Ectodermal cell (in vitro differentiated cells): Measurements from ENCODE around the gene MSMB.
"Not testable (repeated sequence)": the region's sequence is repeated elsewhere in the genome, so short reads cannot be mapped to it uniquely, and the experiment has no call there.

Source experiments
- H3K27ac ChIP-seq: 2 replicates; pipeline ENCODE4 v1.7.0; 2013; ENCODE audit warnings: mild to moderate bottlenecking, low read depth, low read length; ENCODE audit not compliant: insufficient read depth, poor library complexity, severe bottlenecking
- H3K27me3 ChIP-seq: 2 replicates; pipeline ENCODE4 v1.7.0; 2013; ENCODE audit warnings: mild to moderate bottlenecking, low read length; ENCODE audit not compliant: insufficient read depth, control insufficient read depth, poor library complexity, severe bottlenecking
- H3K36me3 ChIP-seq: one replicate; pipeline ENCODE4 v1.7.0; 2013; ENCODE audit warnings: low read length; ENCODE audit not compliant: control insufficient read depth, insufficient read depth
- H3K4me1 ChIP-seq: one replicate; pipeline ENCODE4 v1.7.0; 2013; ENCODE audit warnings: low read length; ENCODE audit not compliant: control insufficient read depth, insufficient read depth
- H3K4me3 ChIP-seq: 2 replicates; pipeline ENCODE4 v1.7.0; 2013; ENCODE audit warnings: low read depth, low read length, control low read depth; ENCODE audit not compliant: insufficient read depth
- H3K9me3 ChIP-seq: 2 replicates; pipeline ENCODE4 v1.7.0; 2013; ENCODE audit warnings: mild to moderate bottlenecking, low read length, moderate library complexity; ENCODE audit not compliant: control insufficient read depth
- WGBS, 2 experiments: methylation state at CpG; one replicate each; pipeline ENCODE4 v1.1.7; 2013; ENCODE audit warnings: missing lambda C conversion rate in 2 of 2; 5-methylcytosine and 5-hydroxymethylcytosine counted together

The MSMB gene

DNA sequence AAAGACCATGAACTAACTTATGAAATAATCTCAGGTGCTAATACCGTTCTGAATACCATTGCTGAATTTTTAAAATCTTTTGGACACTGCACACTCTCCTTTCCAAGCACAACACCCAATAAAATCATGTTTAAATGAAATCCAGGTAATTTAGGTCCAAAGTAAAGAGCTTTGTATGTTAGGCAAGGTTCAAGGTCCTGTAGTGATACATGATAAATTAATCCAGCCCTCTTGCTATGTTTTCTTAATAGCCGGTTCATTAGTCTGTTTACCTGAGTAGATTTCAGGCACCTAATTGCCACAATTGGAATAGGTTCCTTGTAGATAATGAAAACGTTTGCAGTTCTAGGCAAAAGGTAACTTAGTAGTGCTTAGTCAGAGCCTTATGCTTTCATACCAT lies 60.5 kb downstream of the MSMB start:
- H3K36me3 ChIP-seq, H3K27ac ChIP-seq, H3K9me3 ChIP-seq, H3K27me3 ChIP-seq, H3K4me3 ChIP-seq, H3K4me1 ChIP-seq: not testable (repeated sequence)
- WGBS, 2 experiments, result 89 to 98% methylated on average over 2 of the region's 3 CpGs

DNA sequence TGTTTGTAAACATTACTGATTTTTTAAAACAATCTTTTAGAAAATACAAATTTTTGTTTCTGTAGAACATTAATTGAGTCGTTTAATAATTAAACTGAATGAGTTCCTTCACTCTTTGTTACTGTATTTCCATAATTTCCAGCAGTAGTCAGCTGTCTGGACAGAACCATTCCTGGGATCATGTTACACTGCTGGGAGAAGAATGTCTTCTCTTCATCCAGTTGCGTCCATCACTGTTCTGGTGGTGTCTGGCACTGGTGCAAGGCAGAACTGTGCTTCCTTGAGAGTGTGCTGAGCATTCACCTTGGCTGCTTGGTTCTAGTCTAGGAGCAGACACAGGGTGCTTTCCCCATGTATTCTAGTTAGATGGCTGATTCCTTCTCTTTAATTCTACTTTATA lies 61.6 kb downstream of the MSMB start:
- 98 to 100% methylated on average over 1 to 2 of the region's 2 CpGs for WGBS, 2 experiments

DNA sequence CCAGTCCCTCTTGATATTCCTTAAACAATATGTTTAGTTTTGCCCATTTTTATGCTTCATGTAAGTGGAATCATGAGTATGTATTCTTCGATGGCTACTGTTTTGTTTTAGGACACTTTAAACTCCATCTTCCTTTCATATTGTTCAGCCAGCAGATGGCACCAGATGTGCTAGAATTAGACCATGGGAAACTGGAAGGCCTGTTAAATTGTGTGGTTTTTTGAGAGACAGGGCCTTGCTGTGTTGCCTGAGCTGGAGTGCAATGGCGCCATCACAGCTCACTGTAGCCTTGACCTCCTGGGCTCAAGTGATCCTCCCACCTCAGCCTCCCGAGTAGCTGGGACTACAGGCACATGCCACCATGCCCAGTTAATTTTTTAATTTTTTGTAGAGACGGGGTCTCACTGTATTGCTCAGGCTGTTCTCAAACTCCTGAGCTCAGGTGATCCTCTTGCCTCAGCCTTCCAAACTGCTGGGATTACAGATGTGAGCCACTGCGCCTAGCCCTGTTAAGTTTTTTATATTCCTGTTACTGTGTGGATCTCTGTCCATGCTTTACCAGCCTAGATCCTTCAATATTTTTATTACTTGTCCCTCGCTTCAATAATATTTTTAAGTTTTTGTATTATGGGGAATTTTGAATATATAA lies 62.4 kb downstream of the MSMB start:
- H3K36me3 ChIP-seq, H3K4me3 ChIP-seq, H3K9me3 ChIP-seq, H3K27me3 ChIP-seq, H3K4me1 ChIP-seq, H3K27ac ChIP-seq: not testable (repeated sequence)
- WGBS, 2 experiments, result 90 to 100% methylated on average over 1 to 2 of the region's 6 CpGs

More for the DNA sequence above, 61.6 kb downstream of the MSMB start:
- H3K27ac ChIP-seq, H3K4me3 ChIP-seq, H3K27me3 ChIP-seq, H3K36me3 ChIP-seq, H3K9me3 ChIP-seq, H3K4me1 ChIP-seq: not testable (repeated sequence)
